Gastroesophageal sphincter (tissue), 4 donors: ENCODE data around the gene PCSK7. TPM values are rescaled to one million over a fixed set of nuclear protein-coding genes. Genes with fewer than 3 reads are reported as not detected.

Experiments used
- ATAC-seq: fragments of 150-250 bp; one replicate; pipeline ENCODE4 v1.9.1; 2016; ENCODE audit warnings: mild to moderate bottlenecking, moderate library complexity
- H3K27ac ChIP-seq, 4 donors: fragments of 200-600 bp; sonication (generic) in 3 of 4; 1 replicate in 3 of 4; 2 replicates in 1 of 4; pipeline ENCODE4 v1.5.1; 2016 to 2019
- H3K27me3 ChIP-seq: fragments of 200-600 bp; sonication (generic); one replicate; pipeline ENCODE4 v1.5.1; 2019
- H3K36me3 ChIP-seq, 2 donors: fragments of 200-600 bp; sonication (generic); one replicate each; pipeline ENCODE4 v1.5.1; 2019; ENCODE audit warnings: control low read depth in 1 of 2
- H3K4me1 ChIP-seq, 3 donors: fragments of 200-600 bp; sonication (generic); 1 replicate in 2 of 3; 2 replicates in 1 of 3; pipeline ENCODE4 v1.5.1; 2016 to 2019; ENCODE audit warnings: control low read depth in 2 of 3
- H3K4me3 ChIP-seq, 2 donors: fragments of 200-600 bp; sonication (generic); one replicate each; pipeline ENCODE4 v1.5.1; 2019; ENCODE audit warnings: mild to moderate bottlenecking in 1 of 2, moderate library complexity in 1 of 2
- H3K9me3 ChIP-seq, 3 donors: fragments of 200-600 bp; sonication (generic); one replicate each; pipeline ENCODE4 v1.5.1; 2017 to 2019; ENCODE audit warnings: control low read depth in 2 of 3
- CTCF ChIP-seq, 4 experiments: fragments of 200-600 bp in 2 of 4; fragments of 450-650 bp in 2 of 4; sonication (generic) in 1 of 4; IDR thresholded peaks; one replicate each; pipeline ENCODE4 v1.5.1; 2017 to 2019; ENCODE audit warnings: antibody characterized with exemption in 4 of 4, mild to moderate bottlenecking in 2 of 4, moderate library complexity in 2 of 4
- EP300 ChIP-seq: sonication (generic); formaldehyde crosslinking; IDR thresholded peaks from one replicate; pipeline ENCODE4 v1.6.1; 2017; ENCODE audit warnings: antibody characterized with exemption, mild to moderate bottlenecking
- POLR2A ChIP-seq, 2 donors: fragments of 450-650 bp; IDR thresholded peaks; one replicate each; pipeline ENCODE4 v1.6.1; 2017; ENCODE audit warnings: antibody characterized with exemption in 2 of 2, mild to moderate bottlenecking in 2 of 2, moderate library complexity in 1 of 2
- POLR2AphosphoS5 ChIP-seq: sonication (generic); formaldehyde crosslinking; IDR thresholded peaks from one replicate; pipeline ENCODE4 v1.6.1; 2017; ENCODE audit warnings: antibody characterized with exemption
- WGBS, 2 donors: methylation state at CpG; one replicate each; pipeline ENCODE4 v1.1.5; 2018; ENCODE audit warnings: low coverage in 1 of 2; 5-methylcytosine and 5-hydroxymethylcytosine counted together
- total RNA-seq, 4 donors: library from RNA; depleted of rRNA; stranded (reverse); fragments of >200 nt; gene quantifications; one replicate each; pipeline ENCODE4 v1.1.0, GENCODE V29; 2016

Gene PCSK7
- total RNA-seq, 4 donors from 2014 or later = 28.9 to 40.5 (median 35.3) TPM

GRCh38 chr11:117179048-117179999, 52.5 kb downstream of the PCSK7 start:
- TF ChIP-seq CTCF (IDR thresholded peaks at IDR 0.05) (peak in 1 of 4 experiments; percentile 4), POLR2AphosphoS5 (no peak)

GRCh38 chr11:117178210-117179034, 53.5 kb downstream of the PCSK7 start, which contains the start of gene SIDT2:
SIDT2 (plus strand) TSS chr11:117178743; CDS start chr11:117179264, 521 bp downstream.
- H3K27ac ChIP-seq = peak within 1 kb of the TSS; percentile 96 to 98 (median 96)
- H3K9me3 ChIP-seq = no peaks in the 10 kb centered on the region
- H3K36me3 ChIP-seq = peaks cover 0 to 18% of the 10 kb centered on the region in 2 donors
- H3K4me1 ChIP-seq = peaks cover 0 to 59% (median 25%) of the 10 kb centered on the region in 3 donors
- H3K27me3 ChIP-seq = no peaks in the 10 kb centered on the region
- TF ChIP-seq EP300 = no peak
- TF ChIP-seq POLR2AphosphoS5 = peak; percentile 97
- TF ChIP-seq POLR2A (IDR thresholded peaks at IDR 0.05) = peak; percentile 89 to 93
- TF ChIP-seq CTCF (IDR thresholded peaks at IDR 0.05) = peak in 1 of 4 experiments; percentile 6
- ATAC-seq = peak; percentile 96
- 0 to 2% methylated on average over 10 to 12 of the region's 51 CpGs for WGBS, 2 donors
- peak within 1 kb of the TSS; percentile 84 to 88 for H3K4me3 ChIP-seq

More at GRCh38 chr11:117179048-117179999, 52.5 kb downstream of the PCSK7 start:
- H3K27ac ChIP-seq = peak overlapping the region; percentile 96 to 98 (median 96)
- ATAC-seq = peak; percentile 42
- H3K27me3 ChIP-seq = no peaks in the 10 kb centered on the region
- H3K4me1 ChIP-seq = peaks cover 0 to 59% (median 25%) of the 10 kb centered on the region in 3 donors
- H3K36me3 ChIP-seq = peaks cover 0 to 27% of the 10 kb centered on the region in 2 donors
- H3K4me3 ChIP-seq = peak overlapping the region; percentile 84 to 88
- H3K9me3 ChIP-seq = no peaks in the 10 kb centered on the region
- WGBS, 2 donors = 0% methylated on average over 10 of the region's 39 CpGs; no CpG with 5 or more reads in 1 of the 2 donors

GRCh38 chr11:117177534-117178209, 54.2 kb downstream of the PCSK7 start:
- no peak for ATAC-seq

More at GRCh38 chr11:117177534-117178209, 54.2 kb downstream of the PCSK7 start:
- Histone ChIP-seq H3K4me1 (peaks cover 0 to 66% (median 25%) of the 10 kb centered on the region in 3 donors), H3K4me3 (peak overlapping the region in 1 of 2 donors; percentile 84), H3K9me3 (no peaks in the 10 kb centered on the region), H3K36me3 (peaks cover 0 to 11% of the 10 kb centered on the region in 2 donors), H3K27me3 (no peaks in the 10 kb centered on the region), H3K27ac (peak overlapping the region in 3 of 4 donors; percentile 96 to 98 (median 97))
- WGBS, 2 donors = 64 to 65% methylated on average over 5 to 9 of the region's 10 CpGs
- TF ChIP-seq POLR2A (IDR thresholded peaks at IDR 0.05) (no peak), CTCF (IDR thresholded peaks at IDR 0.05) (no peak), POLR2AphosphoS5 (no peak), EP300 (no peak)
